DMS53 treated with DMSO at 0.1 percent for 48 hours (cell line): ENCODE results near the gene MACROD1.

ENCODE experiments used
- DNase-seq: peaks from one replicate; lab custom pipeline; 2025; ENCODE audit not compliant: unreplicated experiment; lab: John Stamatoyannopoulos, UW

Gene MACROD1

DNA sequence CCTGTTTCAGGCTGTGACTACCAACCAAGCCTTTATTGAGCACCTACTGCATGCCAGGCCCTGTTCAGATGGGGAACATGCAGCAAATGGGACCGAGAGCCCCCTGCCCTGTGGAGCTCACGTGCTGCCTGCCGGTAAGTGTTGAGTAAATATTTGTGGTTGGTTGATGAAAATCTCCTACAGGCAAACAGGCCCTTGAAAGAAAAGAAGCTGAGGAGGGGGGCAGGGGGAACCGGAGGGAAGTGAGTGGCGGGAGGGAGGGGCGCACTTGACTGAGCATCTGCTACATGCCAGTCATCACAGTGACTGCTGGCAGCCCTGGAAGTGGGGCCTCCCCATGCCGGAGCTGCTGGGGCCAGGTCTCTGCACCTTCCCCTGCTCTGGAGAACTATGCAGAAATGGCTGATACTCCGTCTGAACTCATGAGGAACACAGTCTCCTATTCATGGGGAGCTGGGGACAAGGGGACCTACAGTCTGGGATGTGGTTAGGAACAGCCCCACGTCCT lies 34.2 kb downstream of the MACROD1 start:
- DNase-seq: peak; percentile 30

DNA sequence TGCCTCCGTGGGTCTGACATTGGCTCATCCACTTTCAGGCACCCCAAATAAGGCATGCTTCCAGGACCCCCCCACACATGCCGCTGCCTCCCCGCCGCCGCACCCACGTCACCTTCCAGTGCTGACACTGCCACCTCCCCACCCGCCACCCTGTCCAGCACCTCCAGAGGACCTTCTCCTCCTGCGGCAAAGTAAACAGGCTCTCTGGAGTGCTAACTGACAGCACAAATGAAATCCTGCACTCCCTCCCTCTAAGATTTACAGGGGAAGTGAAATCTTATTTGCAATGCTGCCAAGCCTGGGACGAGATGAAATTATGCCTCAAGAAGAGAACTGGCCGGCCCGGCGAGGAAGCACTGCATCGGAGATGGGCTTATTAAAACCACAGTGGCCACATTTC lies 35.3 kb downstream of the MACROD1 start:
- DNase-seq: no peak

DNA sequence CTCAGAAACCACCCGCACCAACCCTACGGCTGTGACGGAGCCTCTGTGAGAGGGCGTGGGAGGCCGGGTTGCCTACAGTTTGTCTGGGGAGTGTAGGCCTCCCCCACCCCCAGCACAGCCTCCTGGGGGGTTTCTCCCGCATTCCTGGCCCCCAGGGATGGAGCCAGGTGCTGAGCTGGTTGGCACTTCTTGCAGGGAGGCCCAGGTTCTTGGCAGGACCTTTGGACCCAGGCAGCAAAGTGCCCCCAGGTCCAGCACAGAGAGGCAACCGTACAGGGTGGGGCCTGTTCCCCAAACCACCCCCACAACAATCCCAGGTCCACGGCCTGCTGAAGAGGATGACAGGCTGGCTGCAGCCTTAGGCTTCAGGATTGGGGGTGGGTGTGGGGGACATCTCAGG lies 36.5 kb downstream of the MACROD1 start:
- no peak for DNase-seq

DNA sequence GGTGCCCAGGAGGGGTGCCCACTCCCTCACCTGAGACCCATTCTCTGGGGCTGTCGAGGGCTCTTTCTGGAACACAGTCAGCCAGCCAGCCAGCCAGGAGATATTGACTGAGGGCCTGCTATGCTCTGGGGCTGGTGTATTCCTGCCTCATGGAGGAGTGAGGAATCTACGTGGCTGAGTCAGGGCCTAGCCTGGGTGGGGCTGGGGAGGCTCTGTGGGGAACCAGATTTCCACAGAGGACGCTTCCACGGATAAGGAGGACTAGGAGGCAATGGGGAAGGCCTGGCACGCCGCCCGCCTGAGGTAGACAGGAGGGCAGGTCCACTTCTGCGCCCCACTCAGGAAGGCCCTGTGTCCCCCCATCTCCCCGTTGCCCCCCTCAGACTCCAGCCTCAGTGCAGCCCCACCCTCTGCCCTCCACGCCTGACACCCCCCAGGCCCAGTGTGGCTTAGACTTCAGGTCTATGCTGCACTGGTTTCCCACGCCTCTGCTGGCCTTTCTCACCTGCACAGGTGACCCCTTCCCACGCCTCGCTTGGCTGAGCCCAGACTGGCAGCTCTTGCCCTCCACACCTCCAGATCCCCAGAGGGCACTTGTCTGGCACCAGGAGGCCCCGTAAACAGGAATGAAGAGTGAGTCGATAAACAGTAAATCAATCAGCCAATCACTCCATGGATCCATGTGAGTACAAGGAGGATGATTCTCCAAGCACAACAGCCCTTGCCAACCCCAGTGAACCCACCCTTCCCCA lies 37.5 kb downstream of the MACROD1 start:
- DNase-seq: no peak

DNA sequence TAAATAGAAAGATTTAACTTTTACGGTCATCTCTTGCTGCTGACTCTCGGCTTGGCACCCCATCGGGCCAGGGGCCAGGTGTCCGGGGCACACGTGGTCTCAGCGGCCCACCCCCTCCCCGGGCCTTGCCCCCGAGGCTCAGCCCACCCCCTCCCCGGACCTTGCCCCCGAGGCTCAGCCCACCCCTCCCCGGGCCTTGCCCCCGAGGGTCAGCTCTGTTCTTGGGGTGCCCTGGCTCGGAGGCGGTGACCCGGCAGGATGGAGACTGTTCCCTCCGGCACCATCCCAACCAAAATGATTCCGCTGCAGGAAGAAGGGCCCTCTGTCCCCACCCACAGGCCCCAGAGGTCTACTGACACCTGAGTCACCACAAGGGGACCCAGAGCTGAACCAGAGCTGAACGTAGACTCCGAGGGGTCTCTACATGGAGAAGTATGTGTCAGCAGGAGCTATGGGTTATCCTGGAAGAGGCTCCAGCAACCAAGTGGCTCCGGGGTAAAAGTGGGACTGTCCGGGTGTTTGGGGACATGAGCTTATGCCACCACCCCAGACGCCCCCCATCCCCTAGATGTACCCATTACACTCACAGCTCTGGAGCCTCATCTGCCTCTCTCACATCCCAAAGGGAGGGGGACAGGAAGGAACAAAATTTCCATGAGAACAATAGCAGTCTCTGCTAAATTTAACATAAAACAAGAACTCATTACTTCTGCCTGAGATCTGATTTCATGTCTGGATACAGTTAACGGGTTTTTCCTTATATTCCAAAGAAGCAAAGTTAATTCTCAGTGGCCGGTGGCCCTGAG lies 38.4 kb downstream of the MACROD1 start:
- DNase-seq: no peak

DNA sequence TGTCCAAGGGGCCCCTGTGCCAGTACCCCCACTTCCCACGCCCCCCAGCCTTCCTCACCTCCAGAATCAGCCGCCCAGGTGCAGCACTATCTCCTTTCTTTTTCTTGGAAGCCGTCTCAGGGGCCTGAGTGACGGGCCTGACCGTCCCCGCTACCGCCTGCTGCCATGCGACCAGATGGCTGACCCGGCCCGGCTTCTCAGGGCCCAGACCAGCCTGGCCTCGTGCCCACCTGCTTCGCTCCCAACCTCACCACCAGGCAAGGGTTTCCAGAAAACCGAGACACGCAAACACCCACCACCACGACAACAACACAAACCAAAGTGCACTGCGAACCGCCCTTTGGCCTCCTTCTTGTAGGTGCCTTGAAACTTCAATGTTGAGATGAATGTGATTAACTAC lies 39.1 kb downstream of the MACROD1 start:
- no peak for DNase-seq

DNA sequence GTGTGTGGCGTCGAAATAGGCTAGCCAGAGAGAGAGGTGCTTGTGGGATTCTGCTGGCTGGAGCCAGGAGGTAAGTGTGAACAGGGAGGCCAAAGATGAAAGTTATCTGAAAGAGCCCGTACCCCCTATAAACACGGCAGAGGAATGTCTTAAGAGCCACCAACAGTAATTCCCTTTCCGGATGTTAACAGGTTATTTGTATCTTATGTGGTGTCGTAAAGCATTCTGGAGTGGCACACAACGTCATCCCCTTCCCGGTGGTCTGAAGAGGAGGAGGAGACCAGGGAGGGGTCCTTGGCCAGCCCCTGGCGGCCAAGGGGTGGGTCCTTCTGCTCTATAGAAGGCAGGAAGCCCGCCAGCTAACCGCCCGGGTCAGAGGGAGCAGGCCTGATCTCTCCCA lies 39.5 kb downstream of the MACROD1 start:
- no peak for DNase-seq

DNA sequence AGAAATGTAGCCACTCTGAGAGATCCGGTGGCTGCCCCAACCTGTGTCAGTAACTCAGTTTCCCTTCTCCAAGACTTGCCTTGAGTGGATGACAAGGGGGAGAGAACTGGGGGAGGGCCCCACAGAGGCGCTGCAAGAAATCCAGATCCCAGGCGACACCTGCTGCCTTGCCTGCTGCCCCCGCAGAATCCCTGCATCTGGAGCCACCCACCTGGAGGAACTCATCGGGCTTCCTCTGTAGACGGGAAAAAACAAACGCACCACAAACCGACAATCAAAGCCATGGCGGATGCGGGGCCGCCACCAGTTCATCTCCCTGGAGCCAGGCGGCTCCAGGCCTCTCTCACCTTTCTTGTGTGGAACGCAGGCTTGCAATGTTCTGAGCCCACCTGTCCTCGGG lies 40.2 kb downstream of the MACROD1 start:
- no peak for DNase-seq

DNA sequence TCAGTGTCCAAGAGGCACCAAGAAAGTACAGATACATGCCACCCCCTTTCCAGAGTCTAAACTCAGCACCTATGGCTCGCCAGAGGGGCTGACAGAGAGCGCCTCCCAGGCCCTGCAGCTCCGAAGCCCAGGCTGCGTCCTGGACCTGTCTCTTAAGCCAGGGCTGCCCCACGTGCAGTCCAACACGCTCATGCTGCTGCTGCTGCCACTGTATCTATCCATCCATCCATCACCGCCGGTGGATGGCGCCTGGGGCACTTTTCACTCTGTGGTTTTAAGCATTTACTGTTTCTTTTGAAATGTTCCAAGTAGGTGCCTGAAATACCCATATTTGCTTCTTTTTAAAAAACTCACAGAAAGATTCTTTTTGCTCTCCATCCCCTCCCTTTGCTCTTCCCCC lies 41.8 kb downstream of the MACROD1 start:
- no peak for DNase-seq

DNA sequence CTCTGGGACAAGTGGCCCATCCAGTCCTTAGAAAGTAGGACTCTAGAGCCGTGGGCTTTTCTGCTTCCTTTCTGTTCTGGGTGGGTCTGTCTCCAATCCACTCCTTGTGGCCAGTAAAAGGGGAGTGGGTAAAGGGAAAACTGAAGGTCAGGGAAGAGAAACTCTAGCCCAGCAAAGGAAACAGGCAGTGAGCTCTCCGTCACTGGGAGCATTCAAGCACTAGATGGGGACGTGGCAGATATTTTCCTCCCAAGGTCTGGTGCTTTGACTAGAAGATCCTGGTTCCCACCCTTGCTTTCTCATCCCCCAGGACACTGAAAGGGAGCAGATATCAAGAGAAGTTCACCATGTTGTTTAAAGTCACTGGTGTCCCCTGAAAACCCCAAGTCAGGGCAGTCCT lies 42.2 kb downstream of the MACROD1 start:
- DNase-seq: no peak

DNA sequence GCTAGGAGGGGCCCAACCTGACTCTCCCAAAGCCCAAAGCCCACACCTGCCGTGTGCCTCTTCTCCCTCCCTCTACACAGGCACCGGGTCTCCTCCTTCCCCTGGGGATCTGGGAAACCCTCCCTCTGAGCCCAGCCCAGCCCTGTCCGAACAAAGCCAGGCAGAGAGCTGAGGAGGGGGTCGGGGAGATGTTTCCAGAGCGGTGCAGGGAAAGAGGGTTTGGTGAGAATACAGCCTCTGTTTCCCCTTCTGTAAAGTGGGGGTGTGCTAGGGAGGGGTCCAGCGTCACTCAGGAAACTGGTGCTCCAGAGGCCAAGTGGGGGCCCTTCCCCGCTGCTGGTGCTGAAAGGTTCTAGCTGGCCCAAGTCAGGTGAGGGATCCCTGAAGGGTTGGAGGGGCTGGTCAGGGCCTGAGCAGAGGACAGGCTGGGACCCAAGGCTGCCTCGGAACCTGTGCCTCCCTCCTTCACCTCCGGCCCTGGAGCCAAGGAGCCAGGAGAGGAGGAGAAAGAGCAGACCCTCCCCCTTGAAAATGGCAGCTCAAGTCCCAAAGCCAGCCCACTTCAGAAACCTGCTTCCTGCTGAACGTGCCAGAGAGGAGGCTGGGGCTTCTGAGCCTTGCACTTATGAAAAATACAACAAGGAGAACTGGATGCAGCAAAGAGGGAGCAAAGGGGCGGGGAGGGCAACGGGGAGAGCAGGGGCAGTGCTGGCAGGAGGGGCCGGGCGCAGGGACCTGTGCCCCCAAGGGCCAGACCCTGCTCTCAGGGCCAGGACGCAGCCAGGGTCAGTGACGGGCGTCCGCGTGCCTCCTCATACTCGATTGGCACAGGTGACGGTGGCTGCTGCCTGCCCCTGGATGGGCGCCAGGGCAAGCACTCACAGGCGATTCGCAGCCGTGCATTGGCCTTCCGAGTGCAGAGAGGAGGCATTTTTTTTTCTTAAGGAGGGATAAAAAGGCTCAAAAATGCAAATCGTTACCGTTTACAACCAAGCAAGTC lies 43.2 kb downstream of the MACROD1 start:
- DNase-seq: no peak

DNA sequence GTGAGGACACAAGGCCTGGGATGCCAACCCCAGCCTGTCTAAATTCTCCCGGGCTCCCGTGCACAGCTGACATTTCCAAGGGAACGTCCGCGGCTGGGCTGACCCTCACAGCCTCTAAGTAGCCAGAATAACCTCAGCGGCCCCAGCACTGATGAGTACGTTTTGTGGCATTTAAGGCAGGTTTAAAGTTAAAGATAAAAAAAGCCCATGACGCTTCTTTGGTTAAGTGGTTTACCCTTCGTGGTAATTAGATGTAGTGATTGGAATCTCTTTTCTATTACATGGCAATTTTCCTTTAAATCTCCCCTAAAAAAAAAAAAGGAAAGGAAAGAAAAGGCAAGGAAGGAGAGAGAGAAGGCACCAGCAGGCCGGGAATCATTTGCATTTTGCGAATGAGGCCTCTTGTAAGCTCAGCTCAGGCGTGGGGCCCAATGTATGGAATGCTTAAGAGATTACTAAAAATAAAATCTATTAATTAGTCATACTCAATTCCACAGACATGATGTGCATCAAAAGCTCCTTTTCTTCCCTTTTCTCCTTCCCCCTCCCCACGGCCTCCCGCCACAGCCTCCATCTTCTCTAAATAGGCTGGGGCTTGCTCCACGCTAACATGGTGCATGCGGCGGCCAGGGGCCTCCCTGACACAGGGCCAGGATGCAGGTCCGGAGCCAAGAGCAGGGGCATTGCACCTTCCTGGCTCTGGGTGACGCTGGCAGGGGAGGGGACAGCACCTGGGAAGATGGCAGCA lies 44.1 kb downstream of the MACROD1 start:
- DNase-seq: no peak

DNA sequence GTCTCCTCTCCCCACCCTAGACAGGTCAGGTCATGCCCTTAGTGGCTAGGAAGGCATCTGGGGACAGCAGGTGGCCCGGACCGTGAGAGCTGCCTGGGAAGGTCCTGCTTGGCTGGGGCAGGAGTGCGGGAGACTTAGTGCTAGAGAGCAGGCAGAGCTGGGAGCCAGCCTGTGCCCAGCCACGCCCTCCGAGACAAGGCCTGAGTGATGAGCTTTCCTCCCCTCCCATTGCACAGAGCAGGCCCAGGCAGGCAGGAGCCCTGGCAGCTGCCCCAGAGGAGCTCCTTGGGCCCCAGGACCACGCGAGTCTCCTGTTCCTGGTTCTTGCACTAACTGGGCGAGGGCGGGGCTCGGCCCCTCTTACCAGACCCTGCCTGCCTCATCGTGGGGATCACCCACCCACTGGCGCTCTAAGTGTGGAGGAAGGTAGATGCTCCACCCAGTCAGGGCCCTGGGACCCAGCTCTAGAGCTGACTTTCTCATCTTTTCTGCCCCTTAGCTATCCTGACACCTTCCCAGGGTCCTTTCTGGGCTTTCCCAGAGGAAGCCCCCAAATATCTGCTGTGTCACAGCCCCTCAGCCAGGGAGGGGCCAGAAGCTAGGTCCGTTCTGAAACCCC lies 44.9 kb downstream of the MACROD1 start:
- DNase-seq: no peak

DNA sequence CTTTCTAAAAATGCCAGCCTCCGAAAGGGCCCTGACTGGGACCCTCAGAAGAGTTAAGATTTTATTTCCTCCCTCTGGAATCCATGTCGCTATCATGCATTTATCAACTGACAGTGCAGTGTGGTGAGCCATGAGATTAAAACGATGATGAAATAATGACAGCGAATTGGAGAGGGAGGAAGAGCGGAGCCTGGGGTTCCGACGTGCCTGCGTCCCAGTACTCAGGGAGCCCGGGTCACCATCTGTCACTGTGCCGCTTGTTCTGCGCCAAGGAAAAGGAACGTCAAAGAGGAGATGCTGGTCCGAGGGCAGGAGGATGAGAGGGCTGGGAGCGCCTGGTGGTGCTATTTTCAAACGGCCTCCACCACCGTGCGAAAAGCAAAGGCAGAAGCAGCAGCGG lies 46.2 kb downstream of the MACROD1 start:
- no peak for DNase-seq

DNA sequence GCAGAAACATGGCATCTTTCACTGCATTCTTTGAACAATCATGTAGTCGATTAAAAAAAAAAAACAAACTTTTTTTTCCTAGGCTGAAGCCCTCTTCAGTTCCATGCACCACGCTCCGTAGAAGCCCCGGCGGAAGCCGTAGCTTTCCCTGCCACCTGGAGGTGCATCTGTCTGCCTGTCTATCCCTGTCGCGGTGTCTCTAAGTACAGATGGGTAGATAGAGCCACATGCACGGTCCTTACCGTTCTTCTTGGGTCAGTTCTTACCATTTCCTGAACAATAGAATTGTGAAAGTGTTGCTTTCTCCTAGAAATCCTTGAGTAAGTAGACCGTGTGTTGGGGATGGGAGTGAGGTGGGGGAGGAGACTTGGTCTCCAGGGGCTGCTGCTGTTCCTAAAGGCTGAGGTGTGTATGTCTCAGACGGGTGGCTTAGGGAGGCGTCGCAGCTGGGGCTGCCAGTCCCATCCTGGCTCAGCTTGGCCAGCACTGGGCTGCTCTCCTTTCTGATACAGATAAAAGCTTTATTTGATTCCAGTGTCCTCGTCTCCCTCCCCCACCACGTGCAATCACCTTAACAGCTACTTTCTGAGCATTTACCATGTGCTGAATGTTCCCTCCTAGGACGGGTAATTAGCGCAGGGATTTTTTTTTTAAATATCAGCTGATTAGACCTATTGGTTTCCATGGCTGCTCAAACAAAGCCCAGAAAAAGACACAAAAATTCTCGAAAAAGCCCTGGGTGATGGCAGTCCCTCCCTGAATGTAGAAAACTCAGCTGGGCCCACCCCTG lies 46.8 kb downstream of the MACROD1 start:
- no peak for DNase-seq

DNA sequence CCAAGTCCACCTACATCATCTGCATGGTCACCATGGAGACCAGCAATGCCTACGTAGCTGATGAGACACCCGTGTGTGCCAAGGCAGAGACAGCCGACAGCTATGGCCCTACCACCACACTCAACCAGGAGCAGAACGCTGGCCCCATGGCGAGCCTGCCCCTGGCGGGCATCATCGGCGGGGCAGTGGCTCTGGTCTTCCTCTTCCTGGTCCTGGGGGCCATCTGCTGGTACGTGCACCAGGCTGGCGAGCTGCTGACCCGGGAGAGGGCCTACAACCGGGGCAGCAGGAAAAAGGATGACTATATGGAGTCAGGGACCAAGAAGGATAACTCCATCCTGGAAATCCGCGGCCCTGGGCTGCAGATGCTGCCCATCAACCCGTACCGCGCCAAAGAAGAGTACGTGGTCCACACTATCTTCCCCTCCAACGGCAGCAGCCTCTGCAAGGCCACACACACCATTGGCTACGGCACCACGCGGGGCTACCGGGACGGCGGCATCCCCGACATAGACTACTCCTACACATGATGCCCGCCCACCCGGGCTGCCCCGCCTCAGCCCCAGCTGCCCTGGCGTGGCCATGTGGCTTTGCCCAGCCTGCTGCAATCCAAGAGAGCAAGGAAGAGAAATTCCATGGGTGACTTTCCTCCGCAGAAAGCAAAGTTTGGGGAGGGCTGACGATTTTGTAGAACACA lies 48.0 kb downstream of the MACROD1 start:
- DNase-seq: no peak

DNA sequence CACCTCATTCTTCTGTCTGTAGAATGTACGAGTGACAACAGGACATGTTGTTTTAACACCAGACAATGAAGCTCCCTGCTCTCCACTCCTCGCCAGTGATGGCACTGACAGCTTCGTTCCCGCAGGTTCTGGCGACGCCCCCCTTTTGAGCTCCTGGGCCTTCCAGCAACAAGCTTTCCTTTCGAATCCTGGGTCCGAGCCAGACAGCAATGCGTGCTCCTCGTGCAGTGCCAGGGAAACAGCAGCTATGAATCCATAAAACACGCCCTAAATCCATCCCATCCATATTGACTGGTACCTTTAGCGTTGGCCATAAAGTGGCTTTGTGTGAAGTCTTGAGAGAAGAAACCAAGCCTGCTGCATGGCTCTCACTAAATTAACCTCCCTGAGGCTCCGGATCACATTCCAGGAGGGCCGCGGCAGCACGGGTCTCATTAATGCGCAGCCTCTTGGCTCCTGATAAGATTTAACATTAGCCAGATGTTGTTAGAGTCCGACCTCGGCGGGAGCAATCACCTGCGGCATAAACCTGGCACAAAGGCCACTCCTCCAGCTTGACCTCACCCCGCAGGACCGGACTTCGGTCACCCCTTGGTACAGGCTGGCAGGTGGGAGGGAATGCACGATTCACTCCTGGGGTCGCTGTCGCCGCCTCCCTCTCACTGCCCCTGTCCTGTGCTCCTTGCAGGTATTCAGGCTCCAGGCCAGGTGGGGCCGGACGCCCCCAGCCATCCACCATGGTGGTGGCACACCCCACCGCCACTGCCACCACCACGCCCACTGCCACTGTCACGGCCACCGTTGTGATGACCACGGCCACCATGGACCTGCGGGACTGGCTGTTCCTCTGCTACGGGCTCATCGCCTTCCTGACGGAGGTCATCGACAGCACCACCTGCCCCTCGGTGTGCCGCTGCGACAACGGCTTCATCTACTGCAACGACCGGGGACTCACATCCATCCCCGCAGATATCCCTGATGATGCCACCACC lies 50.1 kb downstream of the MACROD1 start:
- no peak for DNase-seq
